Stimulated activated CD4-positive, alpha-beta T cell treated with anti-CD3 and anti-CD28 coated beads, Interleukin-4, amount 100 ng/mL, for 1 hour (primary cell): ENCODE results near the gene ATP2B2.

Experiments
- DNase-seq: peaks from one replicate; pipeline ENCODE4 v3.0.0-alpha.2; 2020

The ATP2B2 gene

GRCh38 chr3:10338591-10339353, 166.6 kb downstream of the ATP2B2 start:
- DNase-seq, result no peak

GRCh38 chr3:10338164-10338470, 167.3 kb downstream of the ATP2B2 start:
- DNase-seq, result no peak

GRCh38 chr3:10337323-10338163, 167.8 kb downstream of the ATP2B2 start:
- DNase-seq, result no peak

GRCh38 chr3:10336761-10337160, 168.6 kb downstream of the ATP2B2 start:
- DNase-seq, result no peak

- no peak for DNase-seq
Observed at GRCh38 chr3:10335871-10336622, 169.3 kb downstream of the ATP2B2 start.

- DNase-seq, result no peak
Observed at GRCh38 chr3:10335190-10335738, 170.1 kb downstream of the ATP2B2 start.

- DNase-seq, result no peak
Observed at GRCh38 chr3:10334459-10334858, 170.9 kb downstream of the ATP2B2 start.

- no peak for DNase-seq
Observed at GRCh38 chr3:10334042-10334441, 171.3 kb downstream of the ATP2B2 start.

GRCh38 chr3:10333349-10333650, 172.1 kb downstream of the ATP2B2 start:
- DNase-seq, result no peak

GRCh38 chr3:10332481-10333348, 172.7 kb downstream of the ATP2B2 start:
- no peak for DNase-seq

GRCh38 chr3:10331320-10331719, 174.1 kb downstream of the ATP2B2 start:
- DNase-seq, result no peak

GRCh38 chr3:10330319-10330718, 175.1 kb downstream of the ATP2B2 start:
- no peak for DNase-seq

- no peak for DNase-seq
Observed at GRCh38 chr3:10329495-10330015, 175.8 kb downstream of the ATP2B2 start.

- no peak for DNase-seq
Observed at GRCh38 chr3:10328460-10329071, 176.8 kb downstream of the ATP2B2 start.

- DNase-seq, result no peak
Observed at GRCh38 chr3:10327592-10327991, 177.8 kb downstream of the ATP2B2 start.

GRCh38 chr3:10322352-10322710, 183.1 kb downstream of the ATP2B2 start:
- no peak for DNase-seq

- no peak for DNase-seq
Observed at GRCh38 chr3:10321630-10322351, 183.6 kb downstream of the ATP2B2 start.

GRCh38 chr3:10320320-10320677, 185.1 kb downstream of the ATP2B2 start:
- no peak for DNase-seq

GRCh38 chr3:10319804-10320203, 185.6 kb downstream of the ATP2B2 start:
- no peak for DNase-seq

GRCh38 chr3:10319251-10319650, 186.1 kb downstream of the ATP2B2 start:
- no peak for DNase-seq

GRCh38 chr3:10317961-10318350, 187.4 kb downstream of the ATP2B2 start:
- DNase-seq, result no peak
